K562 (cell line): ENCODE results near the gene PRELID3B. TPM values are rescaled to one million over a fixed set of nuclear protein-coding genes. Genes with fewer than 3 reads are reported as not detected.
A peak's percentile ranks its signal among the peaks of the same experiment; 100 is the strongest.

Experiments
- ETS2 ChIP-seq: IDR thresholded peaks from 2 replicates; pipeline ENCODE4 v1.6.1; 2016; ENCODE audit warnings: borderline replicate concordance, missing genetic modification characterization, mild to moderate bottlenecking, moderate library complexity, missing compliant biosample characterization; ENCODE audit not compliant: poor library complexity, severe bottlenecking
- EZH2 ChIP-seq: IDR thresholded peaks from 2 replicates; pipeline ENCODE4 v1.6.1; 2012; ENCODE audit warnings: low read depth, mild to moderate bottlenecking, inconsistent platforms, low read length, borderline replicate concordance
- HNRNPLL ChIP-seq: fragments of 200-400 bp; formaldehyde crosslinking; IDR thresholded peaks from 2 replicates; pipeline ENCODE4 v1.6.1; 2017; ENCODE audit warnings: low read length, low read depth, mild to moderate bottlenecking; ENCODE audit not compliant: poor library complexity, severe bottlenecking
- KDM1A ChIP-seq, 2 experiments: fragments of 450-650 bp; IDR thresholded peaks; 2 replicates each; pipeline ENCODE4 v1.6.1; 2016; ENCODE audit warnings: mild to moderate bottlenecking in 2 of 2
- KDM4B ChIP-seq, 2 experiments: fragments of 450-650 bp in 1 of 2; sonication (generic) in 1 of 2; IDR thresholded peaks; 2 replicates each; pipeline ENCODE4 v1.6.1; 2016 to 2017; ENCODE audit warnings: borderline replicate concordance in 2 of 2, antibody characterized with exemption in 1 of 2, low read depth in 1 of 2, mild to moderate bottlenecking in 1 of 2
- MAX ChIP-seq: sonication (generic); formaldehyde crosslinking; IDR thresholded peaks from 2 replicates; pipeline ENCODE4 v1.9.0; 2022; ENCODE audit warnings: mild to moderate bottlenecking, missing genetic modification reagents
- MNT ChIP-seq, 2 experiments: fragments of 450-650 bp; conservative IDR thresholded peaks; 2 replicates each; pipeline ENCODE4 v1.6.1; 2017; ENCODE audit warnings: mild to moderate bottlenecking in 2 of 2, moderate library complexity in 2 of 2
- NR1H2 ChIP-seq: sonication (generic); formaldehyde crosslinking; IDR thresholded peaks from 2 replicates; pipeline ENCODE4 v1.4.0; 2020; ENCODE audit warnings: mild to moderate bottlenecking, missing genetic modification reagents
- PHF21A ChIP-seq: fragments of 450-650 bp; IDR thresholded peaks from 2 replicates; pipeline ENCODE4 v1.6.1; 2017; ENCODE audit warnings: low read depth, borderline replicate concordance
- SREBF1 ChIP-seq: fragments of 150-350 bp; IDR thresholded peaks from 2 replicates; pipeline ENCODE4 v1.6.1; 2014; ENCODE audit warnings: antibody characterized with exemption, low read depth, low read length, borderline replicate concordance
- U2AF2 ChIP-seq: fragments of 200-400 bp; formaldehyde crosslinking; optimal IDR thresholded peaks from 2 replicates; pipeline ENCODE3; 2017; ENCODE audit warnings: low read depth, mild to moderate bottlenecking, low read length
- ZBTB8A ChIP-seq: fragments of 450-650 bp; IDR thresholded peaks from 2 replicates; pipeline ENCODE4 v1.6.1; 2018; ENCODE audit warnings: mild to moderate bottlenecking, moderate library complexity; ENCODE audit not compliant: partially characterized antibody
- ZNF134 ChIP-seq: fragments of 250-450 bp; sonication (Bioruptor Pico); conservative IDR thresholded peaks from 2 replicates; pipeline ENCODE4 v1.4.0; 2020
- ZNF212 ChIP-seq: fragments of 450-650 bp; formaldehyde crosslinking; IDR thresholded peaks from 2 replicates; pipeline ENCODE4 v1.4.0; 2020; ENCODE audit warnings: mild to moderate bottlenecking
- ZNF280B ChIP-seq: fragments of 250-450 bp; sonication (Bioruptor Pico); IDR thresholded peaks from 2 replicates; pipeline ENCODE4 v1.5.1; 2021; ENCODE audit warnings: mild to moderate bottlenecking
- ZNF324 ChIP-seq: fragments of 250-450 bp; sonication (Bioruptor Pico); IDR thresholded peaks from 2 replicates; pipeline ENCODE4 v1.4.0; 2020; ENCODE audit warnings: mild to moderate bottlenecking
- ZNF408 ChIP-seq: fragments of 250-450 bp; sonication (Bioruptor Pico); IDR thresholded peaks from 2 replicates; pipeline ENCODE4 v1.4.0; 2020; ENCODE audit warnings: low read depth, mild to moderate bottlenecking, moderate library complexity
- ZNF592 ChIP-seq: fragments of 450-650 bp; IDR thresholded peaks from 2 replicates; pipeline ENCODE4 v1.6.1; 2017; ENCODE audit warnings: antibody characterized with exemption, mild to moderate bottlenecking
- ZNF707 ChIP-seq: fragments of 250-450 bp; sonication (Bioruptor Pico); conservative IDR thresholded peaks from 2 replicates; pipeline ENCODE4 v1.8.0; 2022; ENCODE audit warnings: inconsistent platforms, mild to moderate bottlenecking, moderate library complexity
- polyA plus RNA-seq, 8 experiments: library from polyadenylated mRNA; depleted of rRNA in 4 of 8; stranded (reverse) in 5 of 8; unstranded in 3 of 8; fragments of >200 nt; fragmentation: Nextera tagmentation in 2 of 8; fragmentation: Illumina TruSeq in 1 of 8; extraction: Ambion mirVana in 2 of 8; extraction: Trizol in 1 of 8; gene quantifications; 2 replicates each; pipeline versions ENCODE4 v1.2.1 to v1.2.3, GENCODE V29; 2011 to 2014; ENCODE audit warnings: inconsistent platforms in 1 of 8, missing spikeins in 1 of 8
- total RNA-seq, 7 experiments: library from RNA; depleted of rRNA in 6 of 7; stranded (reverse); fragments of >200 nt in 6 of 7; fragmentation: Illumina TruSeq in 2 of 7; extraction: Trizol in 2 of 7; gene quantifications; 2 replicates each; pipeline versions ENCODE4 v1.2.1 to v1.2.3, GENCODE V29; 2011 to 2021; ENCODE audit warnings: low replicate concordance in 1 of 7

Gene PRELID3B
- total and polyA plus RNA-seq, 9 of the 15 experiments (the other 6 are each of a cell fraction or from before 2014, with no cell fraction given), result 77.0 to 186 (median 101) TPM

- TF ChIP-seq ZNF592 (peak; percentile 88), EZH2 (no peak), KDM4B (IDR thresholded peaks at IDR 0.05; ENCODE audit: borderline replicate concordance in 2 of 2, low read depth in 1 of 2) (no peak), ZNF134 (CRISPR knock-in tag) (0 out of 2 replicates have a peak, but pooled peaks have one; percentile 18), ETS2 (tag) (no peak), MAX (CRISPR knock-in tag) (0 out of 2 replicates have a peak, but pooled peaks have one; percentile 29), KDM1A (IDR thresholded peaks at IDR 0.05) (no peak), SREBF1 (no peak), ZNF212 (CRISPR knock-in tag) (no peak), MNT (conservative IDR thresholded peaks at IDR 0.05) (peak in 1 of 2 experiments; percentile 48; a peak in 2 of 4 replicates), ZNF280B (CRISPR knock-in tag) (no peak), PHF21A (no peak), ZNF324 (CRISPR knock-in tag) (no peak), NR1H2 (CRISPR knock-in tag) (no peak), ZNF408 (CRISPR knock-in tag) (no peak), HNRNPLL (no peak), ZBTB8A (no peak), U2AF2 (no peak), ZNF707 (CRISPR knock-in tag) (no peak)
These were observed 23.4 kb downstream of the PRELID3B start, which contains the start of gene TUBB1 (continued) for GRCh38 chr20:59019217-59019616.
